Stimulated activated CD4-positive, alpha-beta T cell treated with anti-CD3 and anti-CD28 coated beads, Interleukin-1b, Interleukin-23, amount 100 ng/mL, for 24 hours (primary cell): ENCODE results near the gene BRWD1.
"Not testable (repeated sequence)": the region's sequence is repeated elsewhere in the genome, so short reads cannot be mapped to it uniquely, and the experiment has no call there.

Source experiments
- DNase-seq, 4 experiments: peaks; one replicate each; pipeline ENCODE4 v3.0.0-alpha.2; 2020; ENCODE audit warnings: low read depth in 4 of 4, low spot score in 1 of 4

Gene BRWD1

DNA sequence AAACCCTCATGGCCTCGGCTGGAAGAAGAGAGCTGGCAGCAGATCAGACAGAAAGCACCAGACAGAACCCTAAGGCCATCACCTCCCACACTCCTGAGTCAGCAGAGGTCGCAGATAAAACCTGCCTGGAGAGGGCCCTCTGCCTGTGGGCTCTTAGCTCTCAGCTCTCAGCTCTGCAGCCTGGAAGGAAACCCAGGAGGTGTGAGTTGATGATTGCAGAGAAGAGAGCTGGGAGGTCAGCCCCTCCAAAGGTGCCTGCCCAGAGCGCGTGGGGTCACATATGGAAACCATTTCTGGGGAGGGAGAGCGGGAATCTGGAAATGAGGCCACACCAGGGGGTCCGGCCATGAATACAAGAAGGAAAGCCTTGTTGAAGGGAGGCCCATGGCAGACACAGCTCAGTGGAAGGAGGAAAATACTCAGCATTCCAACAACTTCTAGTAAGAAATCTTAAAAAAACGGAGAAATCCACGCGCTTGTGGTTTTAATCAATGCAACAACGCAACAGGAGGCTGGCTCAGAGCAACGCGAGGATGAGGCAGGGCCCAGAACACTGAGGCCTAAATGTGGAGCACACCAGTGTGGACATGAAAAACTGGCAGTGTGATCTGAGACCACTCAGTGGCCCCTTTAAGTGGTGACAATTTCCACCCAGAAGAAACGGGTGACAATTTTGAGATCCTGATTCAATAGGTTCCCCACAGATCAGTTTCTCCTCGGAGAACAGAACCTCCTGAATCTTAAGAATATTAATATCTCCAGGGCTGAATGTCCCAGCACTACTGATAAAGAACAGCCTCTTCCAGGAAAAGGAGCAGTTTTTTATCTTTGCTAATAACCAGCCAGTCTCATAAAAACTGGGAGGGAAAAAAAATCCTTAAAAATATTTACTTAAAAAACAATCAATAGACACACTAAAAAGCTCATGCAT is 175.9 kb downstream of the BRWD1 start:
- DNase-seq: no peak

DNA sequence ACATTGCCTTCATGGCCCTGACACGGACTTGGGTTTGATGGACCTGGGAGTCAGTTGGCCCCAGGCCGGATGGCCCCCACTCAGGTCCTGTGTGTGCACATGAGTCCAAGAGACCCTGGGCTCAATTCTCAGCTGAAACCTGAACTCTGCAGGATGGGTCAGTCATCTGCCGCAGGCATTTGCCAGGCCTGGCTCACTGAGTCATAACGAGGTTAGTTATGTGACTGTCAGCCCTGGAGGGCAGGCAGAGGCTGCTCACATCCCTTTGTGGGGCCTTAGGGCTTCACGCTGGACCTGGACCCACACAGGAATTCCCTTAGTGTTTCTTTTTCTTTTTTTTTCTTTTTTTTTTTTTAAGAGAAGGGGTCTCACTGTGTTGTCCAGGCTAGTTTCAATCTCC is 176.7 kb downstream of the BRWD1 start:
- DNase-seq: no peak

DNA sequence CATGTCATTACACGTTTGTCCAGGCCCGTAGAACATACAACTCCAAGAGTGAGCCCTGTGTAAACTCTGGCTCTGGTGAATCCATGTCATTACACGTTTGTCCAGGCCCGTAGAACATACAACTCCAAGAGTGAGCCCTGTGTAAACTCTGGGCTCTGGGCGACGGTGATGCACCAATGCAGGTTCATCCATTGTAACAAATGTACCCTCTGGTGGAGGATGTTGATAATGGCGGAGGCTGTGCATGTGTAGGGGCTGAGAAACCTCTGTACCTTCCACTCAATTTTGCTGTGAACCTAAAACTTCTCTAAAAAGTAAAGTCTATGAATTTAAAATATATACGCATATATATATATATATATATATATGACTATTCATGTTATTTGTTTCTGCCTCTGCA is 177.3 kb downstream of the BRWD1 start:
- DNase-seq: not testable (repeated sequence)

DNA sequence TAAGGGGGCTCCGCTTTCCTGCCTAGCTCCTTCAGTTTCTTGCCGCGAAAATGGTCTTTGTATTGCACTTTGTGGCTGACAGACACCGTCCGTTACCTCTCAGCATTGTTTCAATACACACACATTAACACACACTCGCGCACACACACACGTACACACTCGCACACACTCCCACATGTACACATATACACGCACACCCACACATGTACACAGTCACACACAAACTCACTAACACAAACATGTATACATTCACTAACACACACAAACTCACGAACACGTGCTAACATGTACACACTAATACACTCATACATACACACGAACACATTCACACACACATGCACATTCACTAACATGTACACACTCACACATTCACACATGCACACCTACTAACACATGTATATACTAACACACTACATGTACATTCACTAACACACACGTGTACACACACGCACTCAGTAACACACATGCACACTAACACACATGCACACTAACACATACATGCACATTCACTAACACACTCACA is 179.1 kb downstream of the BRWD1 start:
- no peak for DNase-seq
